Vagina (tissue), 2 donors: ENCODE measurements around the gene COL5A3.

Experiments
- CTCF ChIP-seq, 3 experiments: fragments of 450-650 bp in 2 of 3; fragments of 200-600 bp in 1 of 3; sonication (generic) in 1 of 3; IDR thresholded peaks; one replicate each; pipeline ENCODE4 v1.5.1; 2017 to 2019; ENCODE audit warnings: antibody characterized with exemption in 3 of 3, mild to moderate bottlenecking in 2 of 3, moderate library complexity in 2 of 3
- POLR2A ChIP-seq, 2 donors: fragments of 450-650 bp; IDR thresholded peaks; one replicate each; pipeline ENCODE4 v1.6.1; 2017; ENCODE audit warnings: antibody characterized with exemption in 2 of 2, mild to moderate bottlenecking in 2 of 2, moderate library complexity in 2 of 2

GRCh38 chr19:10052602-10053360, 42.5 kb upstream of the COL5A3 start:
- TF ChIP-seq POLR2A (IDR thresholded peaks at IDR 0.05) (no peak), CTCF (IDR thresholded peaks at IDR 0.05) (no peak)
